ENCODE measurements around the gene TUBG1. TPM values are rescaled to one million over a fixed set of nuclear protein-coding genes. Genes with fewer than 3 reads are reported as not detected.

TUBG1 gene
- total and polyA plus RNA-seq, 9 of the 15 experiments (the other 6 are each of a cell fraction or from before 2014, with no cell fraction given): 33.1 to 147 (median 66.0) TPM

DNA sequence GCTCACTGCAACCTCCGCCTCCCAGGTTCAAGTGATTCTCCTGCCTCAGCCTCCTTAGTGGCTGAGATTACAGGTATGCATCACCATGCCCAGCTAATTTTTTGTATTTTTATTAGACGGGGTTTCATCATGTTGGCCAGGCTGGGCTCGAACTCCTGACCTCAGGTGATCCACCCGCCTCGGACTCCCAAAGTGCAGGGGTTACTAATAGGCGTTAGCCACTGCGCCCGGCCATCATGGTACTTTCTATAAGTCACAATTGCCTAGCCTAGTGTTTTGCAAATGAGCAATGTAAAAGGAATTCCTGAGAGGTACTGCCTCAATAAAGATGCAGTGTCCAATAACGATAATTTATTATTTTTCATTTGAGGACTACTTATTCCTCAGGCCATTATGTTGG, 18.1 kb upstream of the TUBG1 start:
- no peaks in the 10 kb centered on the region; a peak in 1 of 5 replicates for H3K4me1 ChIP-seq (replicated peaks in 1 of 2; ENCODE audit: control insufficient read depth in 2 of 2, insufficient read depth in 2 of 2, low read length in 2 of 2)
- H3K9ac ChIP-seq (ENCODE audit: insufficient read depth in 1 of 2, low read depth in 2 of 2, low read length in 2 of 2): no peak overlapping the region
- no TSS peak for BruUV-seq (replicated peaks)
- intact Hi-C loops (cut with micrococcal nuclease): no loop called here
- no peak overlapping the region for H3K27ac ChIP-seq (ENCODE audit: extremely low read depth, low read depth, low read length)
- in situ Hi-C loops (cut with MboI): no loop called here
- 95% methylated on average over 8 of the region's 9 CpGs for WGBS (ENCODE audit: insufficient coverage, low coverage, missing lambda C conversion rate)
- ChIA-PET POLR2A (interaction anchor here (0.7 to 1.5 kb wide), 2 partner anchors 10 to 22 kb away, joined by 3 read pairs; no protein-coding TSS in a partner anchor), CTCF (ENCODE audit: low intra/inter-chr PET ratio) (no interaction called here)
- H4K20me1 ChIP-seq (replicated peaks; ENCODE audit: control insufficient read depth, insufficient read depth, low read length): no peaks in the 10 kb centered on the region
- H3K4me2 ChIP-seq (ENCODE audit: insufficient read depth, low read length): no peak overlapping the region
- FAIRE-seq (no peak), DNase-seq (ENCODE audit: extremely low read depth in 1 of 4, low spot score in 3 of 4) (no peak), ATAC-seq (no peak)
- no peaks in the 10 kb centered on the region for H3K9me1 ChIP-seq (ENCODE audit: control insufficient read depth, insufficient read depth, low read length)
- peaks cover 59% of the 10 kb centered on the region; the same call in 2 of the 3 replicates for H3K36me3 ChIP-seq (ENCODE audit: control insufficient read depth, insufficient read depth, low read length)
- no peak overlapping the region for H3K4me3 ChIP-seq
- H3K27me3 ChIP-seq (ENCODE audit: control insufficient read depth in 2 of 2, insufficient read depth in 2 of 2, low read length in 2 of 2): no peaks in the 10 kb centered on the region
- no peaks in the 10 kb centered on the region for H3K9me3 ChIP-seq (replicated peaks; ENCODE audit: control insufficient read depth, insufficient read depth, low read depth, low read length)
- peaks cover 5% of the 10 kb centered on the region; the same call in 2 of the 3 replicates for H3K79me2 ChIP-seq (ENCODE audit: control insufficient read depth, insufficient read depth, low read length)
- no peak overlapping the region for H2AFZ ChIP-seq (ENCODE audit: low read depth, low read length)
- TF ChIP-seq CEBPG (CRISPR knock-in tag; IDR thresholded peaks at IDR 0.05): no peak
- TF ChIP-seq CEBPG (tag; conservative IDR thresholded peaks at IDR 0.05 in 1 of 2, IDR thresholded peaks at IDR 0.05 in 1 of 2): no peak
- TF ChIP-seq, protein P1, sequence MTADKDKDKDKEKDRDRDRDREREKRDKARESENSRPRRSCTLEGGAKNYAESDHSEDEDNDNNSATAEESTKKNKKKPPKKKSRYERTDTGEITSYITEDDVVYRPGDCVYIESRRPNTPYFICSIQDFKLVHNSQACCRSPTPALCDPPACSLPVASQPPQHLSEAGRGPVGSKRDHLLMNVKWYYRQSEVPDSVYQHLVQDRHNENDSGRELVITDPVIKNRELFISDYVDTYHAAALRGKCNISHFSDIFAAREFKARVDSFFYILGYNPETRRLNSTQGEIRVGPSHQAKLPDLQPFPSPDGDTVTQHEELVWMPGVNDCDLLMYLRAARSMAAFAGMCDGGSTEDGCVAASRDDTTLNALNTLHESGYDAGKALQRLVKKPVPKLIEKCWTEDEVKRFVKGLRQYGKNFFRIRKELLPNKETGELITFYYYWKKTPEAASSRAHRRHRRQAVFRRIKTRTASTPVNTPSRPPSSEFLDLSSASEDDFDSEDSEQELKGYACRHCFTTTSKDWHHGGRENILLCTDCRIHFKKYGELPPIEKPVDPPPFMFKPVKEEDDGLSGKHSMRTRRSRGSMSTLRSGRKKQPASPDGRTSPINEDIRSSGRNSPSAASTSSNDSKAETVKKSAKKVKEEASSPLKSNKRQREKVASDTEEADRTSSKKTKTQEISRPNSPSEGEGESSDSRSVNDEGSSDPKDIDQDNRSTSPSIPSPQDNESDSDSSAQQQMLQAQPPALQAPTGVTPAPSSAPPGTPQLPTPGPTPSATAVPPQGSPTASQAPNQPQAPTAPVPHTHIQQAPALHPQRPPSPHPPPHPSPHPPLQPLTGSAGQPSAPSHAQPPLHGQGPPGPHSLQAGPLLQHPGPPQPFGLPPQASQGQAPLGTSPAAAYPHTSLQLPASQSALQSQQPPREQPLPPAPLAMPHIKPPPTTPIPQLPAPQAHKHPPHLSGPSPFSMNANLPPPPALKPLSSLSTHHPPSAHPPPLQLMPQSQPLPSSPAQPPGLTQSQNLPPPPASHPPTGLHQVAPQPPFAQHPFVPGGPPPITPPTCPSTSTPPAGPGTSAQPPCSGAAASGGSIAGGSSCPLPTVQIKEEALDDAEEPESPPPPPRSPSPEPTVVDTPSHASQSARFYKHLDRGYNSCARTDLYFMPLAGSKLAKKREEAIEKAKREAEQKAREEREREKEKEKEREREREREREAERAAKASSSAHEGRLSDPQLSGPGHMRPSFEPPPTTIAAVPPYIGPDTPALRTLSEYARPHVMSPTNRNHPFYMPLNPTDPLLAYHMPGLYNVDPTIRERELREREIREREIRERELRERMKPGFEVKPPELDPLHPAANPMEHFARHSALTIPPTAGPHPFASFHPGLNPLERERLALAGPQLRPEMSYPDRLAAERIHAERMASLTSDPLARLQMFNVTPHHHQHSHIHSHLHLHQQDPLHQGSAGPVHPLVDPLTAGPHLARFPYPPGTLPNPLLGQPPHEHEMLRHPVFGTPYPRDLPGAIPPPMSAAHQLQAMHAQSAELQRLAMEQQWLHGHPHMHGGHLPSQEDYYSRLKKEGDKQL (CRISPR knock-in tag; IDR thresholded peaks at IDR 0.05; ENCODE audit: borderline replicate concordance): no peak
- TF ChIP-seq C11orf30 (IDR thresholded peaks at IDR 0.05; ENCODE audit: low read depth): no peak
- TF ChIP-seq PTBP1 (IDR thresholded peaks at IDR 0.05; ENCODE audit: low read depth, low read length): no peak
- TF ChIP-seq KLF16 (IDR thresholded peaks at IDR 0.05): no peak
- no peak for TF ChIP-seq TFAM (CRISPR knock-in tag; conservative IDR thresholded peaks at IDR 0.05)
- no peak for TF ChIP-seq ELK1 (CRISPR knock-in tag; IDR thresholded peaks at IDR 0.05)
- TF ChIP-seq, protein P2, sequence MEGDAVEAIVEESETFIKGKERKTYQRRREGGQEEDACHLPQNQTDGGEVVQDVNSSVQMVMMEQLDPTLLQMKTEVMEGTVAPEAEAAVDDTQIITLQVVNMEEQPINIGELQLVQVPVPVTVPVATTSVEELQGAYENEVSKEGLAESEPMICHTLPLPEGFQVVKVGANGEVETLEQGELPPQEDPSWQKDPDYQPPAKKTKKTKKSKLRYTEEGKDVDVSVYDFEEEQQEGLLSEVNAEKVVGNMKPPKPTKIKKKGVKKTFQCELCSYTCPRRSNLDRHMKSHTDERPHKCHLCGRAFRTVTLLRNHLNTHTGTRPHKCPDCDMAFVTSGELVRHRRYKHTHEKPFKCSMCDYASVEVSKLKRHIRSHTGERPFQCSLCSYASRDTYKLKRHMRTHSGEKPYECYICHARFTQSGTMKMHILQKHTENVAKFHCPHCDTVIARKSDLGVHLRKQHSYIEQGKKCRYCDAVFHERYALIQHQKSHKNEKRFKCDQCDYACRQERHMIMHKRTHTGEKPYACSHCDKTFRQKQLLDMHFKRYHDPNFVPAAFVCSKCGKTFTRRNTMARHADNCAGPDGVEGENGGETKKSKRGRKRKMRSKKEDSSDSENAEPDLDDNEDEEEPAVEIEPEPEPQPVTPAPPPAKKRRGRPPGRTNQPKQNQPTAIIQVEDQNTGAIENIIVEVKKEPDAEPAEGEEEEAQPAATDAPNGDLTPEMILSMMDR (IDR thresholded peaks at IDR 0.05 in 2 of 3, conservative IDR thresholded peaks at IDR 0.05 in 1 of 3; ENCODE audit: insufficient read depth in 2 of 3, low read depth in 1 of 3, low read length in 3 of 3): no peak
- TF ChIP-seq COPS2 (conservative IDR thresholded peaks at IDR 0.05): no peak
- TF ChIP-seq MAFK (IDR thresholded peaks at IDR 0.05; ENCODE audit: low read length): no peak
